ENCODE data around the gene CES4A. TPM values are rescaled to one million over a fixed set of nuclear protein-coding genes. Genes with fewer than 3 reads are reported as not detected.
"Not testable (repeated sequence)": the region's sequence is repeated elsewhere in the genome, so short reads cannot be mapped to it uniquely, and the experiment has no call there.

The CES4A gene
- total RNA-seq, 4 donors from 2014 or later: 2.7 to 4.0 (median 3.3) TPM

DNA sequence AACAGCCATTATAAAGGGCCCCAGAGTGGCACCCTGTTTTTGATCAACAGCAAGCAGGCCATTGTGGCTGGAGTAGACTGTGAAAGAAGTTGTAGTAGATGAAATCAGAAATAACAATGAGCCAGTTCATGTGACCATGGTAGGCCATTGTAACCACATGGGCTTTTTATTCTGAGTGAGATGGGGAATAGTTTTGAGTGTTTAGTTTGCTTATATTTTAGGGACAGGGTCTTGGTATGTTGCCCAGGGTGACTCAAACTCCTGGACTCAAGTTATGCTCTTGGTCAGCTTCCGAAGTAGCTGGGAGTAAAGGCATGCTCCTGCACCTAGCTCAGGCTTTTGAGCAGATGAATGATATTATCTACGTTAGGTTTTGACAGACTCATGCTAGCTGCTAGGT lies 52.5 kb downstream of the CES4A start:
- TF ChIP-seq POLR2A (IDR thresholded peaks at IDR 0.05; ENCODE audit: low read depth): no peak
- no peak for TF ChIP-seq CTCF (IDR thresholded peaks at IDR 0.05)
- no peak for TF ChIP-seq POLR2AphosphoS5 (IDR thresholded peaks at IDR 0.05)
- TF ChIP-seq EP300 (IDR thresholded peaks at IDR 0.05): no peak
- H3K27me3 ChIP-seq: no peaks in the 10 kb centered on the region
- peaks cover 4 to 31% (median 12%) of the 10 kb centered on the region in 4 donors for H3K36me3 ChIP-seq
- H3K27ac ChIP-seq (replicated peaks in 1 of 4): no peak overlapping the region
- H3K4me3 ChIP-seq: no peak overlapping the region
- intact Hi-C loops (cut with DNase I): no loop called here
- no peaks in the 10 kb centered on the region for H3K9me3 ChIP-seq
- 66% methylated on average over 2 of the region's 2 CpGs for WGBS
- H3K4me1 ChIP-seq: peaks cover 0 to 32% (median 27%) of the 10 kb centered on the region in 4 donors
- DNase-seq (ENCODE audit: extremely low spot score): no peak

- 79% methylated on average over 4 of the region's 4 CpGs for WGBS
- Histone ChIP-seq H3K4me1 (peaks cover 0 to 26% (median 21%) of the 10 kb centered on the region in 4 donors), H3K36me3 (peaks cover 4 to 35% (median 14%) of the 10 kb centered on the region in 4 donors)
- H3K27me3 ChIP-seq; H3K27ac ChIP-seq (replicated peaks in 1 of 4); H3K9me3 ChIP-seq; DNase-seq (ENCODE audit: extremely low spot score); intact Hi-C loops (cut with DNase I); H3K4me3 ChIP-seq: not testable (repeated sequence)
Measured at GRCh38 chr16:67041520-67041919, 53.1 kb downstream of the CES4A start.

- intact Hi-C loops (cut with DNase I): no loop called here
- Histone ChIP-seq H3K36me3 (peaks cover 0 to 19% (median 11%) of the 10 kb centered on the region in 4 donors), H3K9me3 (no peaks in the 10 kb centered on the region), H3K27me3 (no peaks in the 10 kb centered on the region), H3K4me3 (no peak overlapping the region), H3K4me1 (peaks cover 0 to 39% (median 23%) of the 10 kb centered on the region in 4 donors), H3K27ac (replicated peaks in 1 of 4) (no peak overlapping the region)
- WGBS: 100% methylated on average over 1 of the region's 1 CpG
- no peak for DNase-seq (ENCODE audit: extremely low spot score)
- TF ChIP-seq CTCF (IDR thresholded peaks at IDR 0.05) (no peak), EP300 (IDR thresholded peaks at IDR 0.05) (no peak), POLR2A (IDR thresholded peaks at IDR 0.05; ENCODE audit: low read depth) (no peak), POLR2AphosphoS5 (IDR thresholded peaks at IDR 0.05) (no peak)
Measured at GRCh38 chr16:67043420-67043819, 55.0 kb downstream of the CES4A start.

GRCh38 chr16:67050796-67051195 lies 62.4 kb downstream of the CES4A start:
- no peaks in the 10 kb centered on the region for H3K9me3 ChIP-seq
- H3K36me3 ChIP-seq: peaks cover 0 to 18% (median 6%) of the 10 kb centered on the region in 4 donors
- peaks cover 0 to 22% (median 9%) of the 10 kb centered on the region in 4 donors for H3K4me1 ChIP-seq
- no peak overlapping the region for H3K4me3 ChIP-seq
- no peak for TF ChIP-seq POLR2AphosphoS5 (IDR thresholded peaks at IDR 0.05)
- no peak for TF ChIP-seq EP300 (IDR thresholded peaks at IDR 0.05)
- TF ChIP-seq CTCF (IDR thresholded peaks at IDR 0.05): no peak
- no peak for TF ChIP-seq POLR2A (IDR thresholded peaks at IDR 0.05; ENCODE audit: low read depth)
- no peaks in the 10 kb centered on the region for H3K27me3 ChIP-seq
- intact Hi-C loops (cut with DNase I): no loop called here
- no peak overlapping the region for H3K27ac ChIP-seq (replicated peaks in 1 of 4)
- WGBS: 82% methylated on average over 2 of the region's 2 CpGs
- no peak for DNase-seq (ENCODE audit: extremely low spot score)

GRCh38 chr16:67052399-67052798 lies 64.0 kb downstream of the CES4A start:
- intact Hi-C loops (cut with DNase I): no loop called here
- WGBS: 90% methylated on average over 1 of the region's 1 CpG

More at GRCh38 chr16:67052399-67052798, 64.0 kb downstream of the CES4A start:
- TF ChIP-seq POLR2AphosphoS5 (IDR thresholded peaks at IDR 0.05) (no peak), EP300 (IDR thresholded peaks at IDR 0.05) (no peak), CTCF (IDR thresholded peaks at IDR 0.05) (no peak), POLR2A (IDR thresholded peaks at IDR 0.05; ENCODE audit: low read depth) (no peak)
- no peak overlapping the region for H3K27ac ChIP-seq (replicated peaks in 1 of 4)
- DNase-seq (ENCODE audit: extremely low spot score): no peak
- peaks cover 0 to 10% (median 3%) of the 10 kb centered on the region in 4 donors for H3K36me3 ChIP-seq
- H3K27me3 ChIP-seq: no peaks in the 10 kb centered on the region
- no peak overlapping the region for H3K4me3 ChIP-seq
- H3K4me1 ChIP-seq: peaks cover 0 to 19% (median 6%) of the 10 kb centered on the region in 4 donors
- no peaks in the 10 kb centered on the region for H3K9me3 ChIP-seq
